HEK293 (cell line): ENCODE data around the gene ZNF462.

ENCODE experiments used
- CTCF ChIA-PET: fragments of 350-600 bp; formaldehyde crosslinking; extraction: SDS; loops from one replicate; lab custom pipeline; 2021; ENCODE audit warnings: antibody characterized with exemption; lab: Yijun Ruan, JAX
- POLR2A ChIA-PET: fragments of 300-600 bp; formaldehyde crosslinking; extraction: SDS; loops from one replicate; lab custom pipeline; 2020; ENCODE audit warnings: antibody characterized with exemption, inconsistent platforms; lab: Yijun Ruan, JAX
- H3K27ac ChIP-seq: fragments of 200-500 bp; sonication (Bioruptor generic); 2 replicates; pipeline ENCODE4 v1.5.1; 2014; ENCODE audit warnings: low read depth, low read length, control low read depth, inconsistent platforms; ENCODE audit errors: extremely low read depth
- H3K36me3 ChIP-seq, 2 experiments: fragments of 200-500 bp in 1 of 2; sonication (Bioruptor generic) in 1 of 2; 1 replicate in 1 of 2; 2 replicates in 1 of 2; pipeline ENCODE4 v1.5.1; 2014 to 2017; ENCODE audit warnings: inconsistent platforms in 2 of 2, low read length in 2 of 2; ENCODE audit not compliant: control insufficient read depth in 2 of 2, insufficient read depth in 1 of 2
- H3K4me1 ChIP-seq: fragments of 200-500 bp; sonication (Bioruptor generic); 2 replicates; pipeline ENCODE4 v1.5.1; 2014; ENCODE audit warnings: mild to moderate bottlenecking, low read length, inconsistent platforms; ENCODE audit not compliant: control insufficient read depth, insufficient read depth
- H3K4me3 ChIP-seq: 2 replicates; pipeline ENCODE4 v1.5.1; 2011; ENCODE audit warnings: low read depth, mild to moderate bottlenecking, control low read depth, low read length, moderate library complexity
- H3K9me3 ChIP-seq: fragments of 200-500 bp; sonication (Bioruptor generic); 2 replicates; pipeline ENCODE4 v1.5.1; 2014; ENCODE audit warnings: low read depth, low read length, inconsistent platforms; ENCODE audit not compliant: control insufficient read depth, insufficient read depth
- BCL11B ChIP-seq: fragments of 450-650 bp; formaldehyde crosslinking; IDR thresholded peaks from 2 replicates; pipeline ENCODE4 v1.5.1; 2016; ENCODE audit warnings: low read depth, missing biosample characterization, missing genetic modification characterization
- GLIS1 ChIP-seq: fragments of 450-650 bp; formaldehyde crosslinking; IDR thresholded peaks from 2 replicates; pipeline ENCODE4 v1.5.1; 2016; ENCODE audit warnings: missing biosample characterization, missing genetic modification characterization
- INSM2 ChIP-seq: fragments of 450-650 bp; formaldehyde crosslinking; IDR thresholded peaks from 2 replicates; pipeline ENCODE4 v1.5.1; 2016; ENCODE audit warnings: missing biosample characterization, missing genetic modification characterization
- KLF10 ChIP-seq: fragments of 450-650 bp; IDR thresholded peaks from 2 replicates; pipeline ENCODE4 v1.5.1; 2018; ENCODE audit warnings: missing biosample characterization, mild to moderate bottlenecking, missing genetic modification characterization
- KLF9 ChIP-seq: fragments of 450-650 bp; formaldehyde crosslinking; IDR thresholded peaks from 2 replicates; pipeline ENCODE4 v1.5.1; 2016; ENCODE audit warnings: missing biosample characterization, missing genetic modification characterization, low read depth
- REST ChIP-seq: fragments of 450-650 bp; formaldehyde crosslinking; IDR thresholded peaks from 2 replicates; pipeline ENCODE4 v1.5.1; 2016; ENCODE audit warnings: missing biosample characterization, missing genetic modification characterization
- ZBTB21 ChIP-seq: fragments of 450-650 bp; formaldehyde crosslinking; IDR thresholded peaks from 2 replicates; pipeline ENCODE4 v1.5.1; 2017; ENCODE audit warnings: missing biosample characterization, missing genetic modification characterization
- ZBTB48 ChIP-seq: fragments of 450-650 bp; formaldehyde crosslinking; IDR thresholded peaks from 2 replicates; pipeline ENCODE4 v1.5.1; 2016; ENCODE audit warnings: missing biosample characterization, missing genetic modification characterization
- ZFP69B ChIP-seq: fragments of 450-650 bp; formaldehyde crosslinking; IDR thresholded peaks from 2 replicates; pipeline ENCODE4 v1.5.1; 2016; ENCODE audit warnings: missing biosample characterization, missing genetic modification characterization
- ZNF112 ChIP-seq: fragments of 450-650 bp; formaldehyde crosslinking; IDR thresholded peaks from 2 replicates; pipeline ENCODE4 v1.5.0; 2017; ENCODE audit warnings: missing biosample characterization, missing genetic modification characterization
- ZNF146 ChIP-seq: fragments of 450-650 bp; formaldehyde crosslinking; IDR thresholded peaks from 2 replicates; pipeline ENCODE4 v1.5.1; 2016; ENCODE audit warnings: missing biosample characterization, missing genetic modification characterization
- ZNF148 ChIP-seq: fragments of 450-650 bp; formaldehyde crosslinking; IDR thresholded peaks from 2 replicates; pipeline ENCODE4 v1.5.0; 2017; ENCODE audit warnings: missing biosample characterization, missing genetic modification characterization, borderline replicate concordance
- ZNF157 ChIP-seq: fragments of 450-650 bp; formaldehyde crosslinking; IDR thresholded peaks from 2 replicates; pipeline ENCODE4 v1.5.1; 2016; ENCODE audit warnings: missing biosample characterization, missing genetic modification characterization
- ZNF239 ChIP-seq: fragments of 450-650 bp; formaldehyde crosslinking; IDR thresholded peaks from 2 replicates; pipeline ENCODE4 v1.5.1; 2016; ENCODE audit warnings: missing biosample characterization, missing genetic modification characterization
- ZNF324 ChIP-seq: fragments of 450-650 bp; formaldehyde crosslinking; IDR thresholded peaks from 2 replicates; pipeline ENCODE4 v1.5.1; 2016; ENCODE audit warnings: missing biosample characterization, missing genetic modification characterization
- ZNF391 ChIP-seq: fragments of 450-650 bp; formaldehyde crosslinking; IDR thresholded peaks from 2 replicates; pipeline ENCODE4 v1.5.1; 2016; ENCODE audit warnings: low read depth, missing biosample characterization, missing genetic modification characterization, borderline replicate concordance
- ZNF48 ChIP-seq: fragments of 450-650 bp; formaldehyde crosslinking; IDR thresholded peaks from 2 replicates; pipeline ENCODE4 v1.5.1; 2016; ENCODE audit warnings: missing biosample characterization, missing genetic modification characterization
- ZNF501 ChIP-seq: fragments of 450-650 bp; formaldehyde crosslinking; IDR thresholded peaks from 2 replicates; pipeline ENCODE4 v1.5.1; 2016; ENCODE audit warnings: missing biosample characterization, missing genetic modification characterization
- ZNF529 ChIP-seq: fragments of 450-650 bp; formaldehyde crosslinking; IDR thresholded peaks from 2 replicates; pipeline ENCODE4 v1.5.1; 2017; ENCODE audit warnings: missing genetic modification characterization, missing biosample characterization; ENCODE audit not compliant: insufficient replicate concordance
- ZNF549 ChIP-seq: fragments of 450-650 bp; IDR thresholded peaks from 2 replicates; pipeline ENCODE4 v1.5.1; 2018; ENCODE audit warnings: missing biosample characterization, missing genetic modification characterization, mild to moderate bottlenecking, inconsistent platforms, moderate library complexity
- ZNF610 ChIP-seq: fragments of 450-650 bp; formaldehyde crosslinking; IDR thresholded peaks from 2 replicates; pipeline ENCODE4 v1.5.1; 2016; ENCODE audit warnings: missing biosample characterization, missing genetic modification characterization, borderline replicate concordance
- ZNF654 ChIP-seq: fragments of 450-650 bp; formaldehyde crosslinking; IDR thresholded peaks from 2 replicates; pipeline ENCODE4 v1.5.1; 2016; ENCODE audit warnings: low read depth, missing biosample characterization, missing genetic modification characterization
- ZNF747 ChIP-seq: fragments of 450-650 bp; formaldehyde crosslinking; IDR thresholded peaks from 2 replicates; pipeline ENCODE4 v1.5.1; 2016; ENCODE audit warnings: missing biosample characterization, missing genetic modification characterization
- ZNF830 ChIP-seq: fragments of 450-650 bp; IDR thresholded peaks from 2 replicates; pipeline ENCODE4 v1.5.0; 2018; ENCODE audit warnings: missing biosample characterization, missing genetic modification characterization, low read depth, mild to moderate bottlenecking, moderate library complexity
- ZNF843 ChIP-seq: fragments of 450-650 bp; formaldehyde crosslinking; IDR thresholded peaks from 2 replicates; pipeline ENCODE4 v1.5.1; 2016; ENCODE audit warnings: missing biosample characterization, missing genetic modification characterization
- ZSCAN4 ChIP-seq: fragments of 450-650 bp; formaldehyde crosslinking; IDR thresholded peaks from 2 replicates; pipeline ENCODE4 v1.5.1; 2017; ENCODE audit warnings: missing biosample characterization, missing genetic modification characterization

ZNF462 gene

GRCh38 chr9:106972082-106972481, 109.1 kb downstream of the ZNF462 start:
- Histone ChIP-seq H3K4me3 (no peak overlapping the region), H3K27ac (no peak overlapping the region), H3K36me3 (peaks cover 8 to 51% of the 10 kb centered on the region in 2 experiments; a peak in 2 of 3 replicates), H3K4me1 (no peaks in the 10 kb centered on the region), H3K9me3 (no peaks in the 10 kb centered on the region)
- TF ChIP-seq ZNF148 (tag by site-specific recombination) (no peak), ZBTB21 (tag by site-specific recombination) (no peak), ZNF239 (tag by site-specific recombination) (no peak), ZNF157 (tag by site-specific recombination) (no peak), ZNF112 (tag by site-specific recombination) (no peak), ZNF146 (tag by site-specific recombination) (no peak), ZBTB48 (tag by site-specific recombination) (no peak), BCL11B (tag by site-specific recombination) (no peak), KLF10 (no peak), ZNF391 (tag by site-specific recombination) (no peak), KLF9 (tag by site-specific recombination) (no peak), ZSCAN4 (tag by site-specific recombination) (no peak), REST (no peak), ZNF747 (no peak), ZNF501 (no peak), ZFP69B (no peak)
- ChIA-PET CTCF (interaction anchor here (1.0 kb wide), 1 partner anchor 172 kb away, joined by 3 read pairs; no protein-coding TSS in a partner anchor), POLR2A (no interaction called here)

GRCh38 chr9:106974341-106974740, 111.4 kb downstream of the ZNF462 start:
- POLR2A ChIA-PET, result no interaction called here
- Histone ChIP-seq H3K4me3 (no peak overlapping the region), H3K36me3 (peaks cover 8 to 53% of the 10 kb centered on the region in 2 experiments; a peak in 2 of 3 replicates), H3K27ac (no peak overlapping the region), H3K9me3 (no peaks in the 10 kb centered on the region), H3K4me1 (no peaks in the 10 kb centered on the region)
- CTCF ChIA-PET, result no interaction called here
- TF ChIP-seq ZNF549 (no peak), ZNF529 (tag by site-specific recombination) (no peak), INSM2 (tag by site-specific recombination) (no peak), ZNF843 (tag by site-specific recombination) (no peak), ZNF324 (no peak), ZNF830 (no peak), ZNF654 (tag by site-specific recombination) (no peak), GLIS1 (tag by site-specific recombination) (no peak), ZNF610 (tag by site-specific recombination) (no peak), ZNF48 (tag by site-specific recombination) (no peak)
